ENCODE results near the gene IRAK2. TPM values are rescaled to one million over a fixed set of nuclear protein-coding genes. Genes with fewer than 3 reads are reported as not detected.
A peak's percentile ranks its signal among the peaks of the same experiment; 100 is the strongest.

IRAK2 gene
- total RNA-seq, 2 donors from 2014 or later, result 1.7 to 1.8 TPM

GRCh38 chr3:10213156-10213792 is 48.6 kb downstream of the IRAK2 start:
- ATAC-seq, result no peak
- intact Hi-C loops (cut with DNase I), result no loop called here
- DNase-seq, result no peak

GRCh38 chr3:10215578-10216368 is 51.1 kb downstream of the IRAK2 start:
- ATAC-seq, result no peak
- DNase-seq, result no peak
- intact Hi-C loops (cut with DNase I), result no loop called here

- intact Hi-C loops (cut with DNase I), result no loop called here
- ATAC-seq (no peak), DNase-seq (no peak)
Measured at GRCh38 chr3:10217359-10217758, 52.6 kb downstream of the IRAK2 start.

DNA sequence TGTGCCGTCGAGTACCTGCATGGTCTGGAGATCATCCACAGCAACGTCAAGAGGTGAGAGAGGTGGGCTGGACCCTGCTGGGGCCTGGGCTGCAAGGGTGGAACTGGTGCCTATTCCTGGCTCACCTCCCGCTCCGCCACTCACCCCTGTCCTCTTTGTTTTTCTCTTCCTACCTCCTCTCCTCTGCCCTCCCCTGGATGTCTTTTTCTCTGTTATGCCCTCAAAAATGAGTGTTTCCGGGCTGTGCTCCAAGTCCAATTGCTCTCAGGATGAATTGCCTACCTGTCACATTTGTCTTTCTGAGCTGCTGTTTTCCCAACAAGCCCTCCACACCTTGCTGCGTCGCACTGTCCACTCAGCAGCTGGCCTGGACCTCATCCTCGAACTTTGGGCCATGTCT is 55.0 kb downstream of the IRAK2 start:
- intact Hi-C loops (cut with DNase I), result loop anchor here in 1 of 2 donors (10.0 kb wide), 1 partner anchor 195 kb away; the partner anchor contains the start of gene FANCD2

DNA sequence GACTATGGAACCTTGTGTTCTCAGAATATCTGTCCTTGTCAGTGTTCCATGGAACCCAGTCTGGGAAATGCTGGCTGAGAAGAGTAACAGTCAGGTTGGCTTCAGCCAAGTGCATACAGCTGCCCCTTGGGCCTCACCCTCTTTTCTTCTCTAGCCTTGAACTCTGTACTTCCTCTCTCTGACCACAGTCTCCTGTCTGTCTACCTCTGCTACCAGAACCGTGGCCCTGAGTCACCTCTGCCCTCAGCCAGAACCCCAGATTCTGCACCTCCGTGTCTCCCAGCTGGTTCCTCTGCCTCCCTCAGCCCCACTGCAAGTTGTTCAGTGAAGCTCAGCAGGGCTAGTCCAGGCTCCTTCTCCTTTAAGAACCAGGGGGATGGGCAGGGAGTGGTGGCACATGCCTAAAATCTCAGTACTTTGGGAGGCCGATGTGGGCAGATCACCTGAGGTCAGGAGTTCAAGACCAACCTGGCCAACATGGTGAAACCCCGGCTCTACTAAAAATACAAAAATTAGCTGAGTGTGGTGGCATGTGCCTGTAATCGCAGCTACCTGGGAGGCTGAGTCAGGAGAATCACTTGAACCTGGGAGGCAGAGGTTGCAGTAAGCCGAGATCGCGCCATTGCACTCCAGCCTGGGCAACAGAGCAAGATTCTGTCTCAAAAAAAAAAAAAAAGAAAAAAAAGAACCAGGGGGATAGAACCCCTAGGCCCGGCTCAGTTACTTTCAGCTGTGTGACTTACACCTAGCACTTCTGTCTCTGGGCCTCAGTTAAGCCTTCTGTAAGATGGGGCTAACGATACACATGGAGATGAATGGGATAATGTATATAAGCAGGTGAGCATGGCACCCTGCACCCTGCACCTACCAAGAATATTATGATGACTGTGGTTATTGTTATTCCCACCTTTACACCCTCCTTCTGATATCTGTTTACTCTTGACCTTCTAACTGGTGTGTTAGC is 59.2 kb downstream of the IRAK2 start:
- ATAC-seq (no peak), DNase-seq (no peak)
- intact Hi-C loops (cut with DNase I), result loop anchor here in 1 of 2 donors (2.0 to 10.0 kb wide), 2 partner anchors 59 to 199 kb away; partner anchors contain the start of genes FANCD2 and IRAK2

More for the DNA sequence above, 55.0 kb downstream of the IRAK2 start:
- ATAC-seq (no peak), DNase-seq (no peak)

- intact Hi-C loops (cut with DNase I), result loop anchor here in 1 of 2 donors (2.0 to 10.0 kb wide), 2 partner anchors 60 to 200 kb away; partner anchors contain the start of genes FANCD2 and IRAK2
Measured at GRCh38 chr3:10224794-10225665, 60.3 kb downstream of the IRAK2 start.

DNA sequence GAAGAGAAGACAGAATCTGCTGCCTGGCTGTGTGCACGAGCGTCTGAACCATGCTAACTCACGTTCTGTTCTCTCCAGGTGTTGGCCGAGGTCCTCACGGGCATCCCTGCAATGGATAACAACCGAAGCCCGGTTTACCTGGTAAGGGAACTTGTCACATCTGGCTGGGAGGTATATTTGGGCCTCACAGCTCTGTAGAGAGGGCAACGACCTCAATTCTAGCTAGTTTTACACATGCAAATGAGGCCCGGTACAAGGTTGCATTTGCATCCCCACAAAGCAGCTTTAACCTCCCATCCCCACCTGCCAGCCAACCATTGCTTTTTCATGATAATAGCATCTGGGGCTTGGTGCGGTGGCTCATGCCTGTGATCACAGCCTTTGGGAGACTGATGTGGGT is 61.6 kb downstream of the IRAK2 start:
- ATAC-seq (no peak), DNase-seq (no peak)
- intact Hi-C loops (cut with DNase I), result loop anchor here in 1 of 2 donors (10.0 kb wide), 1 partner anchor 201 kb away; the partner anchor contains the start of gene FANCD2

More at GRCh38 chr3:10224794-10225665, 60.3 kb downstream of the IRAK2 start:
- ATAC-seq, result peak; percentile 85 to 92
- peak; percentile 68 for DNase-seq

- intact Hi-C loops (cut with DNase I), result loop anchor here in 1 of 2 donors (10.0 kb wide), 1 partner anchor 204 kb away; the partner anchor contains the start of gene FANCD2
- DNase-seq (no peak), ATAC-seq (no peak)
Measured at GRCh38 chr3:10228248-10228950, 63.7 kb downstream of the IRAK2 start.

- no peak for ATAC-seq
- no peak for DNase-seq
- intact Hi-C loops (cut with DNase I), result loop anchor here in 1 of 2 donors (10.0 kb wide), 1 partner anchor 205 kb away; the partner anchor contains the start of gene FANCD2
Measured at GRCh38 chr3:10229576-10229975, 64.9 kb downstream of the IRAK2 start.

DNA sequence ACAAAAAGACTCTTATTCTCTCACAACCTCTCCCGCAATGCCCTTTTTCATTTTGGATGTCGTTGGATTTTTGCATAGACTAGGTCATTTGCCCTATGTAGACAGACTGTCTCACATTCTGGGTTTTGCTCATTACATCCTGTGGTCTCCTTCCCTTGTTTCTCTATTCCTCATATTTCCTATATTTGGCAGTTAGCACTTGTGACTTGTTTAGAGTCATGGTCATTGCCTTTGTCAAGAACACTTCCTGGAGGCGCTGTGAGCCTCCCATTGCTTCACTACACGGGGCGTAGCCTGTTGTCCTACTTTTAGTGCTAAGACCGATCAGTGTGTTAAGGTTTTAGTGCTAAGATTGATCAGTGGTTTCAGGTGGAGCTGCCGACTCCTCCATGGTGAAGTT is 67.4 kb downstream of the IRAK2 start:
- peak; percentile 41 to 61 for ATAC-seq
- intact Hi-C loops (cut with DNase I), result loop anchor here in 1 of 2 donors (10.0 kb wide), 1 partner anchor 67 kb away; the partner anchor contains the start of gene IRAK2
- DNase-seq, result no peak

DNA sequence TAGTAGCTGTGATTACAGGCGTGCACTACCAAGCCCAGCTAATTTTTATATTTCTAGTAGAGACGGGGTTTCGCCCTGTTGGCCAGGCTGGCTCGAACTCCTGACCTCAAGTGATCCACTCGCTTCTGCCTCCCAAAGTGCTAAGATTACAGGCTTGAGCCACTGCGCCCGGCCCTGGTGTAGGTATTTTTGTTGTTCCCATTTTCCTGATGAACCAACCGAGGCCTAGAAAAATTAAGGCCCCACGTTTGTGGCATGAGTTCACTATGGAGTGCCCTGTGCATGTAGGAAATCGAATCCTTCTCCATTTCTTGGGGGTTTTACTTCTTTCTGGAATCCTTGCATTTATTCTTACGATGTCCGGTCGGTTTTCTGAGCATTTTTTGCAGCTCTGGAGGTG is 69.3 kb downstream of the IRAK2 start:
- no peak for ATAC-seq
- DNase-seq, result no peak
- intact Hi-C loops (cut with DNase I), result loop anchor here in 1 of 2 donors (10.0 kb wide), 1 partner anchor 69 kb away; the partner anchor contains the start of gene IRAK2

DNA sequence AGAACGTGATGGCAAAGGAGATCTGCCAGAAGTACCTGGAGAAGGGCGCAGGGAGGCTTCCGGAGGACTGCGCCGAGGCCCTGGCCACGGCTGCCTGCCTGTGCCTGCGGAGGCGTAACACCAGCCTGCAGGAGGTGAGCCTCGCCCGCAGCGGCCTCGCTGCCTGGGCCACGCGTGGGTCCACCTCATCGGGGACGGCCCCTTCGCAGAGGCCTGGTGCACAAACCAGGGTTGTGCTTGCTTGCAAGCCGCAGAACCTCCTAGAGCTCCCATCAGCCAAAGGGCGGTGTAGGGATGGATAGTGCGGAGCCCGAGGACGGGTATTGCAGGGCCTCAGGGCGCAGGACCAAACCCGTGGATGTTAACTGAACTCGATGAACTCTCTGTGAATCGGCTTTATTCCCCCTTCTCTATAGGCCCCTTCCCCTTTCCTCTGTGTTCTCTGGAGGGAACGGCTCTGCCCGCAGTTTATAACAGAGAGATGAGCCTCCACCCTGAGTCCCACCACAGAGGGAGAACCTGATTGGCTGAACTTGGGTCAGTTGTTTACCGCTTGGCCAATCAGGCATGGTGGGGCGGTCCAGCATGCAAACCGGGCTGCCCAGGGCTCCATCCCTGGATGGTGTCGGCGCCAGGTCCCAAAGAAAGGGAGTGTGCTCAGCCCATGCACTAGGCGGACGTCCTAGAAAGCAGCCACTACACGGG is 70.0 kb downstream of the IRAK2 start:
- ATAC-seq (no peak), DNase-seq (no peak)
- intact Hi-C loops (cut with DNase I), result loop anchor here in 1 of 2 donors (10.0 kb wide), 1 partner anchor 70 kb away; the partner anchor contains the start of gene IRAK2

GRCh38 chr3:10235551-10235950 is 70.8 kb downstream of the IRAK2 start:
- ATAC-seq (no peak), DNase-seq (no peak)
- intact Hi-C loops (cut with DNase I), result loop anchor here in 1 of 2 donors (10.0 kb wide), 1 partner anchor 71 kb away; the partner anchor contains the start of gene IRAK2

DNA sequence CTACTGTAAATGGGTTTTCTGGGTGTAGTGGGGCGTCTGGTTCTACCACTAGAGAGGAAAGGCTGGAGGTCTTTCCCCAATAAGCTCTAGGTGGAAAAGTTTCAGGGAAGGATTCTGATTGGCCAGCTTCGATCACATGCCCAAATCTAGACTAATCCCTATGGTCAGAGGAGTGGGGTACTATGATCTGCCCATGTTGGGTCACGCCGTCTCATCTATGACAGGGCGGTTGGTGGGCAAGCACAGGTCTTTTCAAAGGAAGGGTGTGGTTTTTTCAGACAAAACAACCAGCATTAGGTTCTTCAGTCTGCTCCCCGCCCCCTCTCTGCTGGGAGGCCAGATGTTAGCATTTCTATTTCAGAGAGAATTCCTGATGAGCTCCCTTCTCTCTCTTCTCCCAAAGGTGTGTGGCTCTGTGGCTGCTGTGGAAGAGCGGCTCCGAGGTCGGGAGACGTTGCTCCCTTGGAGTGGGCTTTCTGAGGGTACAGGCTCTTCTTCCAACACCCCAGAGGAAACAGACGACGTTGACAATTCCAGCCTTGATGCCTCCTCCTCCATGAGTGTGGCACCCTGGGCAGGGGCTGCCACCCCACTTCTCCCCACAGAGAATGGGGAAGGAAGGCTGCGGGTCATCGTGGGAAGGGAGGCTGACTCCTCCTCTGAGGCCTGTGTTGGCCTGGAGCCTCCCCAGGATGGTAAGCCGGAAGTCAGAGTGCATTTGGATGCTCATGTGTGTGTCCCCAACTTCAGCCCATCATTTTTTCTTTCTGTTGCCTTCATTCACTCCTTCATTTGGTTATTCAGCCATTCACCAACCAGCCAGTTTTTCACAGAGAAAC is 73.8 kb downstream of the IRAK2 start:
- DNase-seq, result no peak
- no peak for ATAC-seq
- intact Hi-C loops (cut with DNase I), result loop anchor here in 1 of 2 donors (10.0 kb wide), 1 partner anchor 74 kb away; the partner anchor contains the start of gene IRAK2

DNA sequence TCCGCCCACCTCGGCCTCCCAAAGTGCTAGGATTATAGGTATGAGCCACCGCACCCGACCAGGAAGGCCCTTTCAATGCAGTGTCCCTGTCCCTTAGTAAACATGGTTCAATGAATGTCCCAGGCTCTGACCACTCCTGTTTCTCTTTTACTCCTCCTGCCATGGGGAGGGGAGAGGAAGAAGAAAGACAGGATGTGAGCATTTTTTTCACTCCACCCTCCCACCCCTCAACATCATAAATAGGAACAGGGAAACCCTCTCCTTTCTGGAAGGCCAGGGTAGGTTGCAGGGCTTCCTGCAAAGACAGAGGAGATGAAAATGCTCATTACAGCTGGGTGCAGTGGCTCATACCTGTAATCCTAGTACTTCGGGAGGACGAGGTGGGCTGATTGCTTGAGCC is 76.1 kb downstream of the IRAK2 start:
- ATAC-seq (no peak), DNase-seq (no peak)
- intact Hi-C loops (cut with DNase I), result no loop called here

Data from left cardiac atrium (tissue), 4 donors.